C4-2B (cell line): ENCODE results near the gene NPTN.

Source experiments
- H3K27ac ChIP-seq: fragments of 450-650 bp; 2 replicates; pipeline ENCODE4 v1.5.1; 2017
- CTCF ChIP-seq: fragments of 450-650 bp; conservative IDR thresholded peaks from 2 replicates; pipeline ENCODE4 v1.5.1; 2017; ENCODE audit warnings: mild to moderate bottlenecking
- ZFX ChIP-seq: fragments of 450-650 bp; IDR thresholded peaks from 2 replicates; pipeline ENCODE4 v1.6.1; 2017

The NPTN gene

DNA sequence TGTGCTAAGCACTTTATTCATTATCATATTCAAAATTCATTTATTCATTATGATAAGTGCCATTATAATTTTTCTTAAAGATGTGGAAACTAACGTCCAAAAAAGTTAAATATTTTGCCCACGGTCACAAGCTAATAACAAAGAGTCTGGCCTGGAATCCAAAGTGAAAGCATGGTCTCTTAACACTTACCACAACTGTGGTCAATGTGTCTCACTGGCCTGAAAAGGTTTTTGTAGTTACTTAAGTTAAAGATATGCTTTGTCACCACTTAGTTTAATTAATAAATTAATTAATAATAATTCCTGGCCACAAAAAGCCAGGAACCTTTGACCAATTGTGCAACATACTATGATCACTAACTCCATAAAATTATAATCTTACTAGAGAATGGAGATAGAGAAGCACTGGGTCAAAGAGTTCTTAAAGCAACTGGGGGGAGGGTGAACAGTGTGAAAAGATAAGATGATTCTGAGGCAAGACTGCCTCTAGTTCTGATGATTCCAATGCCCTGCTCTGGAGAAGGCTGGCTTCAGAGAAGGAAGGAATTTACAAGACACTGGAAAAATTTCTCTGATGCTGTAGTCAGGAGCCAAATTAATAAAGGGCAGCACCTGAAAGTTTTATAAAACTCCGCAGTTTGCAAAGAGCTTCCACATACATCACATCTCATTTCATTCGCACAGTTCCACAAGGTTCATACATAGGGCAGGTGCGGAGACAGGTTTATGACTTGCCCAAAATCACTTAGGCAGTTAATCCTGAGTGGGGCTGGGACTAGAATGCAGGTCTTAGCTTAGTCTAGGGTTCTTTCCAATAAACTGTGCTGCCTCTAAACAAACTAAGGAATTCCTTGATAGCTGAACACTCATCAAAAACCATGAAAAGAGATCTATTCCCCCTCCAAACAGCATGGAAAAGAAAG lies 32.5 kb downstream of the NPTN start:
- TF ChIP-seq ZFX: no peak
- TF ChIP-seq CTCF: no peak
- no peak overlapping the region; the same call in 1 of the 2 replicates for H3K27ac ChIP-seq

DNA sequence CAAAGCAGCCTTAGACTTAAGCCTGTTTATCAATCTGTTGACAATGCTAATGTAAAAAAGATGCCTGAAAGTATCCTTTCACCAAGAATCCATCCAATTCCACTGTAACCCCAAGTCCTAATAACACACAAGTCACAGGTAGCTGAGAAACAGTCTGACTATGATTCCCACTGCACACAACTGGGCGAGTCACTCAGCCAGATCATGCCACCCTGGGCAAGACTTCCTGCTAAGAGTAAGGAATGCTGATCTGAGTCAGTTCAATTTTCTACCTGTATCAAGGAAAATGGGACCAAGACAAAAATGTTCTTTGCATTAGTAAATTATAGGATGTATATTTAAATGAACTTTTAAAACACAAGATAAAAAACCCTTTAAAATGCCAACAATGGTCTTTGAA lies 33.3 kb downstream of the NPTN start:
- no peak for TF ChIP-seq CTCF
- TF ChIP-seq ZFX: no peak
- H3K27ac ChIP-seq: no peak overlapping the region

GRCh38 chr15:73598530-73599160 lies 34.5 kb downstream of the NPTN start:
- H3K27ac ChIP-seq: no peak overlapping the region
- TF ChIP-seq ZFX (no peak), CTCF (no peak)

DNA sequence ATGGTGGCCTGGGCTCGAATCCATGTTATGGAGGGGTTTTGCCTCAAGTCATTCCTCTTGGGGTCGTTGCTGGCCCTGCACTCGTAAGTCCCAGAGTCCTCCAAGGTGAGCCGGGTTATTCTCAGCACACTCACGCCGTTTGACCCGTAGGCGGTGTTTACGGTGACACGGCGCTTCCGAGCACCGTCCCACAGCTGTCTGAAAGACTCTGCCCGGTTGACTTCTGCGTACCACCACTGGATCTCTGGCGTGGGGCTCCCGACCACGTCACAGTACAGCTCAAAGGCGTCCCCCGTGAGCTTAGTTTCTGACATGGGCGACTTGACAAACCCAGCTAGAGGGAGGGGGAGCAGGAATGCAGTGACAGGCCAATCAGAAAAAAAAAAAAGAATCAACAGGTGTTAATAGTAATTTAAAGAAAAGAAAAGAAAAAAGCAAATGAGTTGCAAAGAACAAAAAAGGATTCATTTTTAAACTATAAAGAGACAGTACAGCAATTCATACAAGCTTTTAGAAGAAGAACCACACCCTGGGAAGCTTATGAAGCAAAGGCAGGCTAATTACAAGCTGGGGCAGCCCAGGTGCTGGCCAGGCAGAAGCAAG lies 36.1 kb downstream of the NPTN start:
- TF ChIP-seq CTCF (no peak), ZFX (no peak)
- no peak overlapping the region for H3K27ac ChIP-seq

DNA sequence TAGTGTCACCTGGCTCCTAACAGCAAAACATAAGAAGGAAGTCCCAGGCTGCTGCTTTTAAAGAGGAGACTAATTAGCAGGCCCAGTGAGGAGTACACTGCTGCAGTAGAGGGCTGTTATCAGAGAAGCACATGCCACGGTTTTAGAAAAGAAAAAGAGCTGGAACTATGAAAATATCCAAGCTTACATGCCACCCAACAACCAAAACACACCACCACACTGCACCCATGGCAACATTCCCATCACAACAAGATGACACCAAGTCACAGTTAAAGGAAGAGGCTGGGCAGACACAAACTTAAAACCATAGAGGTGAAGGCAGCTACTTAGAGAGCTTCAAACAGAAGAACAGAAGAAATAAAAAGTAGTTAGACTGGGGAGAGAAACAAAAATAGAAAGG lies 37.0 kb downstream of the NPTN start:
- H3K27ac ChIP-seq: no peak overlapping the region
- TF ChIP-seq ZFX (no peak), CTCF (no peak)

DNA sequence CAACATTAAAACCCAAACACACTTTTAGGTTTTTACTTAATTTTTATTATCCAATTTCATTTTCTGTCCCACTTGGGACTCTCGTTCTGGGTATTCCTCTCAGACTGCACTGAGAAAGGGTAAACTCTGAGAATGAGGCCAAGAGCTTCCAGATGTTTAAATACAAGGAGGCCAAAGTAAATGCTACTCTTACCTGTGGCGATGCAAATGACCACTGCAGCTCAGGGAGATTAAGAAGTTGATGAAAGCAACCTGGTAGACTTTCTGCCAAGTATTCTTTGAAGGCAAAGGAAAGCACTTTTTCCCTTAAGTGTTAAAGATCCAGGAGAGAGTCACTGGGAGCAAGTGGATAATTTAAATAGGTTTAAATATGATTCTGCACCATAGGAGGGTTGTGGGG lies 39.1 kb downstream of the NPTN start:
- no peak for TF ChIP-seq CTCF
- TF ChIP-seq ZFX: no peak

More for the DNA sequence above, 39.1 kb downstream of the NPTN start:
- H3K27ac ChIP-seq: no peak overlapping the region
